GM19467 (cell line): ENCODE measurements around the gene ZNHIT3.

Experiments used
- ATAC-seq: cut with Tn5 transposase; IDR thresholded peaks from one replicate; pipeline ENCODE4 v1.9.1; 2021; ENCODE audit warnings: mild to moderate bottlenecking, moderate library complexity; ENCODE audit not compliant: unreplicated experiment

The ZNHIT3 gene

DNA sequence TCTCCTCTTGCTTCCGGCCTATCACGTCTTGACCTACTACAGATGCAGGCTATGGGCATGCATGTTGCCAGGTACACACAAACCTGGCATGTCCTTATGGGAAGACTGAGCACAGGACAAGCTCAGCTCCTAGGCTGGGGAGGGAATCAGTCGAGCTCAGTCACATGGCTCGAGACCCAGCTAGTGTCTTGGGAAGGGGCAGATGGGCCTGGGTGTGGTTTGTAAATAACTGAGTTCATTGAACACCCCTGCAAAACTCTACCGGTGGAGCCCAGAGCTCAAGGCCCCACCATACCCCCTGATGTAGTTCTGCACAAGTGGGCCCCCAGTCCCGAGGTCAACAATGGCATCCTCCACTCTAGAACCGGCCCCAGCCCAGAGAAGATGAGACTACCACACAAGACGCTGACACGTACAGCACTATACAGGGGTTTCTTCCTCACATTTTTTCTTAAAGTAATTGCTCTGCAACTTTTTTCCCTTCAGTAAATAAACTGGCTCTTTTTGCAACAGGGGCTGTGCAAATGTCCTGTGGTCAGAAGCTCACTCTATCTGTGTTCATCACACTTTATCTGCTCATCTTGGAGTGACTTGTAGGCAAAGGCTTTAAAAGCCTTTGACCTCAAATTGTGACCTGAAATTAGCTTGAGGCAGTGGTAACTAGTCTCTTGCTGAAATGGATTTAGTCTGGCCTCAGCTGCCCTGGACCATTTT, 22.9 kb downstream of the ZNHIT3 start:
- ATAC-seq = no peak

DNA sequence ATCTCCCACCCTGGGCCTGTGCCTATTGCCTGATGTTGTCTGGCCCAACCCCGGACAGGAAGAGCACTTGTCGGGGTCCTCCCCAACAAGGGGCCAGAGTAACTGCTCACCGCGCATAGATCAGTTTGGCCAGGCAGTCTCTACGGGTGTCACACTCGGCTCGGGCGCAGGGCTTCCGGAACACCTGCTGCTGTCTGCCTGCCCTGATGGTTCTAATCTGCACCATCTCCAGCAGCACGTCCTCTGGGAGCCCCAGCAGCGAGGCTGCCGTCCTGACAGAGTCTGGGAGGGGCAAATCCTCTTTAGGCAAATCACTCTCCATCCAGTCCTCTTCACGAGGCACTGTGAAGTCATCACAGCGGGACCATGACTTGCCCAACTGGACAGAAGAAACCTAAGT, 24.2 kb downstream of the ZNHIT3 start:
- ATAC-seq = no peak

DNA sequence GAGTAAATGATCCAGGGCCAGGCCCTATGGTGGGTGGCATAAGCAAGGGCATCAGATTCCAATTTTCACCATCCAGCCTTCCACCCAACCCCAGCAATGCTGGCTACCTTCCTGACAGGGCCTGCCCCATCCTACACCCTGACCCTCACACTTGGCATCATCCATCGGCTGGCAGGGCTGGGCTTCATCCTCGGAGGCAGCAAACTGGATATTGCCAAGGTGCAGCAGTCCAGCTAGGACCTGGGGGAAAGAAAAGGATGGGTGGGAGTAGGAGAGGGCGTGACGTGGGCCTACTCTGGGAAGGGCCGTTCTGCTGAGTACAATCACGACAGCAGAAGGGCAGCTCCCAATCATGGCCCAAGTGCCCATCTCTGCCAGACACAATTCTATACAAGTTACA, 24.7 kb downstream of the ZNHIT3 start:
- ATAC-seq = no peak

DNA sequence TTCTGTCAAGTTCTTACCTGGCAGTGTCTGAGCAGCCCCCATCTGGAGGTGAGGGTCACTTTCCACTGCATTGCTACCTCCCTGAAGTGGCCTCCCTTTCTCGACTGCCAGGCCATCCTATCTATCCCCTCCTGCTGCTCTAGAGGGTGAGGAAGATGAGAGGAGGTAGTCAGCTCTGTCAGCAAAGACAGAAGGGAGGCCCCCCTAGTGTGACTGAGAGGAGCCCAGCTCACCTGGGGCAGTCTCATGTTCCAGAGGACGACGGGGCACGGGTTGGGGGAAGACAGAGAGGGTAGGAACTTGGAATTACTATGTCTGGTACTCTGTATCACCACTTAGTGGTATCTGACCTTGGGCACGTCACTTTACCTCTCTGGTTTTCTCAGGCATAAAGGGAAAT, 26.2 kb downstream of the ZNHIT3 start:
- ATAC-seq = no peak

DNA sequence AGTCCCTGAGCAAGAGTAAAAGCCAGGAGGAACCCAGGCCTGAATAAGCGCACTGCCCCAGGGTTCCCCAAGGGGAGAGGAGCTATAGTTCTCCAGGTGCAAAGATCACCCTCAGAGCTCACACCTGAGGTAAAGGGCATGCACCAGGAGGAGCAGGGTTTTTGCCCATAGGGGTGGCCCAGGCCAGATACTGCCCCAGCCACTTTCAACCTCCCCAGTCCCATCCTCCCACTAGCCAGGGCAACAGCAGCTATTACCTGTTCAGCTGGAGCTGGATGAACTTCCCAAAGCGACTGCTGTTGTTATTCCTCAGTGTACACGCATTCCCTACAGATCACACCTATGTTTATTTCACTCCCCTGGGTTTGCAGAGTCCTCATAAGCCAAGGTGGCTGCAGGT, 28.4 kb downstream of the ZNHIT3 start:
- no peak for ATAC-seq

DNA sequence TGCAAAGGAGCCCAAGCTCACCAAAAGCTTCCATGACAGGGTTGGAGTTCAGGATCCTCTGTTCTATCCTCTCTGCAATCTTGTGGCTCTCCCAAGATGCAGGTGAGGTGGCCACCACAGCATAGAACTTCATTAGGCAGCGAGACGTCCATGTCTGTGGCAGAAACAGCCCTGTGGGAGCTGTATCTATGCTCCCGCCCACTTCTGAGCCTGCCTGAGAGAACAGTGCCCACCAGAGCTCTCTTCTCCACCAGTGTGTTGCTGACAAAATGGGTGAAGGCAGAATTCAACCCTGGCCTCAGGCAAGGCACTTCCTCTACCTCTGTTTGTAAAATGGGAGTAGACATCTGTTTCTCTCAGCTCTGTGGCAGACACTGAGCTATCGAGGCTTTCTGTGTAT, 29.4 kb downstream of the ZNHIT3 start:
- ATAC-seq = no peak

DNA sequence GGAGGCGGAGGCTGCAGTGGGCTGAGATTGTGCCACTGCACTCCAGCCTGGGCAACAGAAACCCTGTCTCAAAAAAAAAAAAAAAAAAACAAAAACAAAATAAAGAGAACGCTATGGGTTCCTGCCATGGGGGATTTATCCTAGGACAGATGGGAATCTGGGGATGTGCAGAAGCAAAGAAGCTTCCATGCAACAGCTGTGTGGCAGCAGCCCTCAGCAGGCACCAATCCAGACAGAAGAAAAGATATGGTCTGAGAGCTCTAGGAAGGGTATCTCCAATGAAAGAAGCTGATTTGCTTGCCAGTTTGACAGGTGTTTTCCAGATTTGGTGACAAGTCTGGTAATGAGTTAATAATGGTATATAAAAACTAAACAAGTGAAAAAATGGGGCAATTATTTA, 36.6 kb downstream of the ZNHIT3 start:
- no peak for ATAC-seq

DNA sequence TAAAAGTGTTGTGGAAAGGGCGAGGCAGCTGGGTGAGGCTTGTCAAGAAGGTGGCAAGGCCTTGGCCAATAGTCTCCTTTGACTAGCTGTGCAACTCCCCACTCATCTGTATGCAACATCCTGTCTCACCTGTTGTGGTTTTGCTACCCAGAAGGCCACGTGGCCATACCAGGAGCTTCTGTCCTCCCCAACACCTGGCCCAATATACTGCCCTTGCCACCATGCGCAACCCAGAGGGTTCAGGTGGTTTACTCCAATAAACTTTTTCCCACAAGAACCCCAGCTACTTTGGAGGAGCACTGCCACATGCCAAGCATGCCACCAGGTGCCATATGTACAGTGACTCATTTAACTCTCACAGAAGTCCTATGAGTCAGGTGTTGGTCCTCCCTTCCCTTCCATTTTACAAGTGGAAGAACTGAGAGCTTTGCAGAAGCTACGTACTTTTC, 38.0 kb downstream of the ZNHIT3 start:
- no peak for ATAC-seq

DNA sequence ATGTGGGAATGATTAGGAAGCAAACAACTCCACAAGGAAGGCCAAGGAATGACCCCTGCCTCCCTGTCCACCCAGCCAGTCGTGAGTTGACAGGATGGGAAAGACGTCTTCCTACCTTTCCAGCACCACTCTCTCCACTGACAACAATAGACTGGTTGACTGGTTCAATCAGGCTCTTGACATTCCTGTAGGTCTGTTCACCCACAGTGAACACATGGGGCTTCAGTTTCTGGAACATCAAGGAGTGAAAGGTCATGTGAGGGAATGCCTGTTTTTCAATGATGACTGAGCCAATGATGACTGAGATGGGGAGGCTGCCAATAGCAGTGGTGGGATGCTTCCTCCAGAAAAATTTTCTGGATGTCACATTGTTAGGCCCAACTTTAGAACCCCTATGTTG, 38.6 kb downstream of the ZNHIT3 start:
- no peak for ATAC-seq

DNA sequence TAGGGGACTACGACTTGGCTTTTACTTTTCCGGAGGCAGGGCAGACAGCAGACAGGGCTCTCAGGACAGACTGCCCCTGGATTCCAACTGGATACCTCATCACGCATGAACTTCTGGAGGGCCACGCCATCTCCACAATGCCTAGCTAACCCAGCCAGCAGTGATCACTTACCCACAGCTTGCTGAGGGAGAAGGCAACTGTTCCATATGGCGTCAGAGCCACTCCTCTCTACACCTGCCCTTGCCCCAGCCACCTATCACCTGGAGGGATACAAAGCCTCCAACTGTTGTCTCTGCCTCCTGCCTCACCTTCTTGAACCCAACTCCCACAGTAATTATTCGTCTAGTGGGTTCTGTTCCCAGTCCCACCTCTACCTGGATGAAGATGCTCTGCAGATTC, 39.4 kb downstream of the ZNHIT3 start:
- ATAC-seq = no peak

DNA sequence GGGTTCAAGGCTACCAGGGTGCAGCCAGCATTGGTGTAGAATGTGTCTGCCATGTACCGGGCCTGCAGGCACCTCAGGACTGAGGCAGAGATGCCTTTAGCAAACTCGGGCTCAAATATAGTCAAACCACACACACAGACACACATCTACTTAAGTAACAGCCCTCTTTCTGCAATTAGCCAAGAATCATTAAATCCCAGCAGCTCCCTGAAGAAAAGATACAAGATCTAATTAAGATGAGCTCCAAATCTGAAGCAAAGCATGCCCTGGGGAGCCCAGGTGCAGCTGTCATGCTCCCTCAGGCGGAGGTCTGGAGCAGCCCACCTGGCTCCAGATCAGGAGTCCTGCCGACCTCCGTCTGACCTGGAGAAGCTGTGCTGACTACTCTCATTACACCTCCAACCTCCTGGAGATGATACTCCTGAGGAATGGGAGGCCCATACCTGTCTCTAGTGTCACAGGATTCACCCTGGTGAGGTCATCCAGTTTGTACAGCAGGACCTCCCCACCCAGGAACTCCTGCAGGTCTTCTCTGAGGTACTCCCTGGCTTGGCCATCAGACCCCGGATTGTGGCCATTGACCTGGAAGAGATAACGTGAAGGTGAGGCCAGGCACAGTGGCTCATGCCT, 41.3 kb downstream of the ZNHIT3 start:
- ATAC-seq = no peak

DNA sequence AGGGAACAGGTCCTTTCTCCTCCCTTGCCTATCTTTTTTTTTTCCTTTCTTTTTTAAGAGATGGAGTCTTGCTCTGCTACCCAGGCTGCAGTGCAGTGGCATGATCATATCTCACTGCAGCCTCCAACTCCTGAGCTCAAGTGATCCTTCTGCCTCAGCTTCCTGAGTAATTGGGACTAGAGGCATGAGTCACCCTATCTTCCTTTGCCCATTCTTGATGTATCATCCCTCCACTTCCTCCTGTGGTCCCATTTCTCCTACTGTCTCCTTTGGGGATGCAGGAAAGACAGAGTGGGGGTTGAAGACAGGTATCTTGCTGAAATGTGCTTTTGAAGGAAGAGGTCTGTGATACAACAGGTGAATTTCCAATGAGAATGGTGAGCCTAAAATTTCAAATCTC, 42.6 kb downstream of the ZNHIT3 start:
- no peak for ATAC-seq

DNA sequence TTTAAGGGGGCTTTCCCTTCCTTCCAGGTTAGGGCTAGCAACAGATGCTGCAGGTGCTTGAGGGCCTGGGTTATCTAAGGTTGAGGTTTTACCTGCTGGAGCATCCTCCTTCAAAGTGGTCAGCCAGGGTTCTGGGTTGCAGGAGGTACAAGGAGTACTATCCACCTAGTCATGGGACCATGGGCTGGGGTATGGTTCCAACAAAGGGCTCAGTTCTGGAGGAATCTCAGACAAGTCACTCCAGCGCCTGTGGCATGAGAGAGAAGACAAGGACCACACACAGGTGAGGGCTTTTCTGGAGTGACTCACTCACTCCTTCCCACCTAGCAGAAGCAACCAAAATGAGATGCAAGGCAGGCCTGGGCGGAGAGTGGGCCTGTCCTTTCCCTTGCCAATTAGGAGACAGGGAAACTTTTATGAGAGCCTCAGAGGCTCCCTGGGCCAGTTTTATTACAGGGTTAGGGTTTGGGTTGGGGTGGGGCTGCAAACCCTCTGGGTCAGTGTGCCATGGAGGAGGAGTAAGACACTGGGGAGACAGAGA, 46.0 kb downstream of the ZNHIT3 start:
- no peak for ATAC-seq

DNA sequence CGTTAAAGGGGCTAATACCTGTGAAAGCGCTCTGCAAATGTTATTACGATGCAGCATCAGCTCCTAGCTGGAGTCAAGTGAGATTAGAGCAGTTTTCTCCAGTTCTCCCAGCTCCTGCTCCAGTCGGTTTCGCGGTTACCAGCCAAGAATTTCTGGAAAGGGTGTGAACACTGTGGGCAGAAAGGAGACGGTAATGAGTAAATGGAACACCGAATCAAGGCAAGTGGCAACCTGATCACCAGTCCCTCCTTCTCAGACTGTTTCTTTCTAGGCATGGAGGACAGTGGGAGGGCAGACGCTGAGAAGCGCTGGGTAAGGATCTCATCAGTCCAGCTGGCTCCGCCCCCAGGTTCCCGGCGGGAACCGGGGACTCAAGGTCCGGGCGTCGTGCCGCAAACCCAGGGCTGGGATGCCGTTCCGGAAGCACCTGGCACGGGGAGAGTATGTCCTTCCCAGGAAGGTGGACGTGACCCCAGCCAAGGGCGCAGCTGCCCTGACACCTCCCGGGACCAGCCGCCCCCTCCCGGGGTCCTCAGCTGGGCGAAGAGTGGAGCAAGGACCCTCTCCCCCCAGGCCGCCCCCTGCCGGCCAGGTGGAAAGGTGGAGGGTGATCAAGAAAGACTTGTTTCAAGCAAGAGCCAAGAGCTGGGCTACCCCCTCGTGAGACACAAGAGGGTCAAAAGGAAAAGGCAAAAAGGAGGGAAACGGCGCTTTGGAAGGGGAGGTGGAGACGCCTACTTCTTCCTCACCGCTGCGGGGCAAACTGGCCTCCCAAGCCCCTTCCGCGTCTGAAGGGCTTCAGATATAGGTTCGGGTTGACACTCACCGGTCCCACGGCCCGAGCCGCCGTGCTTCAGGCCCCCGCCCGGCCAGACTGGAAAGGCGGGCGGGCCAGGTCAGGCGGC, 47.7 kb downstream of the ZNHIT3 start:
- peak; percentile 21 for ATAC-seq

DNA sequence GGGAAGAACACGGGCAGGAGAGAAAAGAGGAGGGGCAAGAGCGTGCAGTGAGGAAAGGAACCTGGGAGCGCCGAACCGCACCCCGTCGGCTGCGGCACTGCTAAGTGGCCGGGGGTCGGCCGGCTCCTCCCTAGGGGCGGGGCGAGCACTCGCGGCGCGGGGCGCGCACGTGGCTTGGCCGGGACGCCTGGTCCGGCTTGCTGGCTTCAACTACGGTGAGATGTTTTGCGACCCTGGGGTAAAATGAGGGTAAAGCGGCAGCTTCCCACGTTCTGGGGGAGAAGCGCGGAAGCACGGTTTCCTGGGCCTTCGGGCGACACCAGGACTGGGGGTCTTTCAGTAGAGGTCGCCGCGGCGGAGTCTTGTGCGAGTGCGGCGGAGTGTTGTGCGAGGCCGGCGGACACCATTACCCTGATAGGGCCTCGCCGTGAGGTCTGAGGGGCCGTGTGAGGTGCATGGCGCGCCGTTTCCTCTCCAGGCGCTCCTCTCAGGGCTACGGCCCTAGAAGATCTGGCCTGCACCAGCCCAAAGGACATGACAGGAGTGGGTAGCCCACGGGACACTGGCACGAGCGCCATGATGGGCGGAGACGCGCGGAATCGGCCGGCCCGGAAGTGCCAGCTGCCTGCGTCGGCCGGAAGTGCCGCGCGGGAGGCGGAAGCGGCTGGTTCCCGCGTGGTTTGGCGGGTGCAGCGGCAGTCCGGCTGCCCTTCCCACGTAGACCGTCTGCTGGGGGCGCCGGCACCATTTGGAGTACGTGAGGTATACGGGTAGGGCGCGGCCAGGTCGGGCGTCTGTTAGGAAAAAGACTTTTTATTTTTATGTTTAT, 48.6 kb downstream of the ZNHIT3 start, which contains the start of the genes MYO19 and PIGW:
MYO19 (minus strand) TSS at position 29 of the 829 bp plus-strand sequence. CDS start 2,330 bp downstream, outside the sequence.
PIGW (plus strand) TSS at position 148 of the 829 bp plus-strand sequence. CDS start 2,115 bp downstream, outside the sequence.
- peak; percentile 60 for ATAC-seq

DNA sequence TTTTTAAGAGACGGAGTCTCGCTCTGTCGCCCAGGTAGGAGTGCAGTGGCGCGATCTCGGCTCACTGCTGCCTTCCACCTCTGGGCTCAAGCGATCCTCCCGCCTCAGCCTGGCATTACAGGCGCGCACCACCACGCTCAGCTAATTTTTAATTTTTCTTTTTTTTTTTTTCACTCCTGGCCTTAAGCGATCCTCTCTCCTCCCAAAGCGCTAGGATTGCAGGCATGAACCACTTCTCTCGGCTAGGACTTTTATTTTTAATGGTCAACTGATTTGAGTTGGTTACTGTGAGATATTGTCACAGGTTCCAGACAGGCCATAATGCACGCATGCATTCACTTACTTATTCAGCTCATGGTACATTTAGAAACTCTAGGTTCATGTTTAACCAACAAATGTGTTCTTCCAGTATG, 49.2 kb downstream of the ZNHIT3 start:
- no peak for ATAC-seq

DNA sequence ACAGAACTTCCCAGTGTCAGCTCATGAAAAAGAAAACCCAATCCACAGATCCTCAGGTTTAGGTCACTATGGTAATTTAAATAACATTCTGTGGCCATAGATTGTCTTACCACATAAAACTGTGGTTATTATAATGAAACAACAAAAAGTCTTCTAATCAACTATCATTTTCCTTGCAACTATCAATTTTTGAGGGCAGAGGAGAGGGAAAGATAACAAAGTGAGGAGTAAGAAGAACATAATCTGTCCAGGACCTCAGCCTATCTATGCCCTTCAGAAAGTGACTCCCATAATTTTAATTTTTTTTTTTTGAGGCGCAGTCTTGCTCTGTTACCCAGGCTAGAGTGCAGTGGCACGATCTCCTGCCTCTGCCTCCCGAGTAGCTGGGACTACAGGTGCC, 54.2 kb downstream of the ZNHIT3 start:
- no peak for ATAC-seq

DNA sequence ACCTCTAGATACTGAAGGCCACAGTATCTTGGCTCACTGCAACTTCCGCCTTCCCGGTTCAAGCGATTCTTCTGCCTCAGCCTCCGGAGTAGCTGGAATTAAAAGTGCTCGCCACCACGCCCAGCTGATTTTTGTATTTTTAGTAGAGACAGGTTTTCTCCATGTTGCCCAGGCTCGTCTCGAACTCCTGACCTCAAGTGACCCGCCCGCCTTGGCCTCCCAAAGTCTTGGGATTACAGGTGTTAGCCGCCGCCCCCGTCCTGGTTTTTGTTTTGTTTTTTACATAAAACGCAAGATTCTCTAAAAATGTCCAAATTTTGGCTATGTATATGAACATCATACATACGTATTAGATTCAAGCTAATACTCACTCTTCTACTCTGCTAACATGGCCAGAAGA, 56.3 kb downstream of the ZNHIT3 start:
- no peak for ATAC-seq

DNA sequence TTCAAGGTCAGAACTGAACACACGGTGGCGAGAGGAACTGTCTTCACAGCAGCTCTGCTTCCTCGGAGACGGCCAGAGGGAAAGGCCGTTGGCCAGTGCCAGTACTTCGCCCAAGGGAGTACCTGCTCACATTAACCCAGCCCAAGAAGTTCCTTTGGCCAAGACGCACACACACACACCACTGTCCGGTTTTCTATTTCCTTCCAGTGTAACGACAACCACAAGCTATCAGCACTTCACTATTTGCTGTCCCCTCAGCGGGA, 57.5 kb downstream of the ZNHIT3 start:
- peak; percentile 9 for ATAC-seq

DNA sequence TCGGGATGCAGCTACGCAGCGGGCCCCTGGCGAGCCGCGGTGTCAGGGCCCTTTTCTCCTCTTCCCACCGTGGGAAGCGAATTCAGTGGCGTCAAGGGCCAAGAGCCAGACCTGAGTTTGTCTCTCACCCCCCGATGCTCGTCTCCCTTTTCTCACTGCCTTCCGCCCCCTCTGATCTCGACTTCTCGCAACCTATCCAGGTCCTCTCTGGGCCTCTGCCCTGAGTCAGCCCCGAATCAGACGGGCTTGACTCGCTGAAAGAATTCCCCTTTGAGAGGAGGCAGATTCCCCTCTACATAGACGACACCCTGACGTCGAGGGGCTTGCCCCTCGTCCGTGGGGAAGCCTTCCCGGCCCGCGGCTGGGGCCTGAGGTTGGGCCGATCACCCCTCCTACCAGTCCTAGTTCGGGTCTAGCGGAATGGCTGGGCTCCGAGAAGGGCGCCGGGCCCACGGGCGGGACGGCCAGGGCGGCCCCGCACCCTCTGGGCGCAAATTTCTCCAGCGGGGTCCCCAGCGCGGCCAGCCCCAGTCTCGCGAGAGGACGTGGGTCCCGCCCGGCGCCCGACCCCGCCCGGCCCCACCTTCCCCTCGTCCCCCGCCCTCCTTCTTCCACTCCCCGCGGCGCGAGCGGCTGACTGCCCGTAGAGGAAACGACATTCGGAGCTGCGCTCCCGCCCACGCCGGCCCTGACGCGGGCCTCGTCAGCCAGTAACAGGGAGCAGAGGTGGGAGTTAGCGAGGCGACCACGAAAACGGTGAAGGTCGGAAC, 58.0 kb downstream of the ZNHIT3 start, which contains the start of gene GGNBP2:
GGNBP2 (plus strand) TSS at position 613 of the 770 bp plus-strand sequence. CDS start 806 bp downstream, outside the sequence.
- peak; percentile 50 for ATAC-seq
